Activated CD4-positive, alpha-beta T cell treated with anti-CD3 and anti-CD28 coated beads, Interleukin-2, amount 50 U/mL, for 24 hours (primary cell): Measurements from ENCODE around the gene SLC15A4.
"Not testable (repeated sequence)": the region's sequence is repeated elsewhere in the genome, so short reads cannot be mapped to it uniquely, and the experiment has no call there.

Experiments used
- DNase-seq, 2 donors: peaks; one replicate each; pipeline ENCODE4 v3.0.0-alpha.2; 2020; ENCODE audit warnings: low read depth in 1 of 2, low spot score in 1 of 2

The SLC15A4 gene

GRCh38 chr12:128823916-128824839 is at the start of gene SLC15A4:
SLC15A4 (minus strand) TSS chr12:128823958; CDS start chr12:128823943, 15 bp downstream.
- DNase-seq, result peak; percentile 81 to 92

DNA sequence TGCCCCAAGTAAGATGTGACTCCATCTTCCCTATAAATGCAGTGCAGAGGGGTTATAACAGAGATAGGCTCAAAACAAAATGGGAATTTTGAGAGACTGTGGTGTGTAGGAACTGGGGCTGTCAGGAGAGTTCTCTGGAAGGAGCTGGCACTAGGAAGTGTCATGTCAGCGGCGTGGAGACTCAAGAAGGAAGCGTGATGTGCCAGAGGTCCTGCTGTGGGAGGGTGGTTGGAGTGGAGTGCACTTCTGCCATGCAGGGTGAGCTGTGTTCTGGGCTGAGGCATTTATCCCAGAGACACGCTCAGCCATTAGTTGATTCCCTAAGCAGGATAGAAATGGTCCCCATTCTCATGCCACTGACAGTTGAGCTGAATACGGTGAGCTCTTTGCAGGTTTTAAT is 48.5 kb upstream of the SLC15A4 start:
- DNase-seq, result no peak

- DNase-seq, result no peak
These were observed 47.7 kb upstream of the SLC15A4 start for GRCh38 chr12:128871516-128871892.

- no peak for DNase-seq
These were observed 43.7 kb upstream of the SLC15A4 start for GRCh38 chr12:128867466-128867865.

DNA sequence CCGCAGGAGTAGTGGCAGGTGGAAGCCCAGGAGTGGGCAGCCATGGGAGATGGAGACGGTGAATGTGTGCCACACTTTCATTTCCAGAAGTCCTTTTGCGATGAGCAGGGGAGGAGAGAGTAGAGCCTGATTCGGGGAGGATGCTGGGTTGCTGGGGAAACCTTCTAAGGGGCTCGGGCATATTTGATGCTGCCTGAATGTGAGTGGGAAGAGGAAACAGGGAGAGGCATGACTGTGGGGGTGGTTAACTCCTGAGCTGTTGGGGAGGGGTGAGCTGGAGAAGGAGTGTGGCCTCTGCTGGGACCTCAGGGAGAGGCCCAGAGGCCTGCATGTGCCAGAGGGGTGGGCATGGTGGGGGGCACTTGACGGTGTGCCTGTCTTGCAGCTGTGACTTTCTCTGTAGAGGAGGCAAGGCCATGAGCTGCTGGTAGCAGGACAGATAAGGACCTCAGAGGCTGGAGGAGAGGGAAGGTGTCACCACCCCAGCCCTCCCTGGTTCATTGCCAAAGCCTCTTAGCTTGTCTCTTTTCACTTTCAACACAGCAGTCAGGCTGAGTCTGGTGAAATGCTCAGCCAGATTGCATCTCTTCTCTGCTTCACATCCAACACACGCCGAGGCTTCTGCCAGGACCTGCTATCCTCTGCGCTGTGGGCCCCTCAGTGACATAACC is 40.9 kb upstream of the SLC15A4 start:
- no peak for DNase-seq

DNA sequence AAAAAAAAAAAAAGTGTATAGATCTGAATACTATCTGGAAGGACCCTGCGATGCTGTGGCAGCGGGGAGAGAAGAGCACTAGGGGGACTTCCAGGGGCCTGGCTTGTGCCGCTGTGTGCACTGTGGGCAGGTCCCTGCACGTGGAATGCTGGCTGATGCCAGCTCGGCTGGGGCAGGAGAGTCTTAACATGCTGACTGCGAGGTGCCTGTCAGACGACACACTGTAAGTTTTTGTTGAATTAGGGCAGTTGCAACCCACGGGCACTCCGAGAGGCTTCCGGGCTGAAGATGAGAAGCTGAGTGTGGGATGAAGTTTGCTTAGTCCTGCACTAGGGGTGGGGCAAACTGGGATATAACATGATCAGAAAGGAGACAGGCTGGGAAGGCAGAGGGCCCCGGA is 40.2 kb upstream of the SLC15A4 start:
- no peak for DNase-seq

GRCh38 chr12:128861226-128862016 is 37.7 kb upstream of the SLC15A4 start:
- no peak for DNase-seq

GRCh38 chr12:128859311-128859710 is 35.6 kb upstream of the SLC15A4 start:
- DNase-seq, result no peak

- DNase-seq, result no peak
These were observed 33.5 kb upstream of the SLC15A4 start for GRCh38 chr12:128857133-128857763.

GRCh38 chr12:128856791-128857078 is 33.0 kb upstream of the SLC15A4 start:
- no peak for DNase-seq

- no peak for DNase-seq
These were observed 32.5 kb upstream of the SLC15A4 start for GRCh38 chr12:128856035-128856790.

DNA sequence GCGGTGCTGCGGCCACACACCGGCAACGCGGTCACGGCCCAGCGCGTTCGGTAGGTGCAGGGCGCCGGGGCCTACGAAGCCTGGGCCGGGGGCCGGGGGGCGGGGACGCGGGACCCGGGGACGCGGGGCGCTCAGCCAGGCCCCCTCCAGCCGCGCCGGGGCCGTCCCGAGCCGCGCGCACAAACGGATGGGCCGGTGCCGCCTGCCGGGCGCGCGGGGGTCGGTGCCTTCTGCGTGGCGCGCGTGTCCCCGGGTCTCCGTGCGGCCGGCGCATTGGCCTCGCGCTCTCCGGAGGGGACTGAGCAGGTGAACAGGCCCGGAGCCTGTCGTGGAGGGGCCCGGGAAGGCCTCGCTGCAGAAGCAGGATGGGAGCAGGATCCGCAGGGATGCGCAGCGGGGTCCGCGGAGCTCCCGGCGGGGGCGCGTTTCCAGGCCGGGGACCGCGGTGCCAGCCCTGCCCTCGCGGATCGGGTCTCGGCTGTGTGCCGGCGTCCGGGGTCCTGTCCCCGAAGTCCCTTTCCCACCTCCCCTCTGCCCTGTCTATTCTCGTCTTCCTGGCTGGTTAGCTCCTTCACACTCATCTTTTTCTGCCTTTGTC is 29.9 kb upstream of the SLC15A4 start:
- DNase-seq, result no peak

DNA sequence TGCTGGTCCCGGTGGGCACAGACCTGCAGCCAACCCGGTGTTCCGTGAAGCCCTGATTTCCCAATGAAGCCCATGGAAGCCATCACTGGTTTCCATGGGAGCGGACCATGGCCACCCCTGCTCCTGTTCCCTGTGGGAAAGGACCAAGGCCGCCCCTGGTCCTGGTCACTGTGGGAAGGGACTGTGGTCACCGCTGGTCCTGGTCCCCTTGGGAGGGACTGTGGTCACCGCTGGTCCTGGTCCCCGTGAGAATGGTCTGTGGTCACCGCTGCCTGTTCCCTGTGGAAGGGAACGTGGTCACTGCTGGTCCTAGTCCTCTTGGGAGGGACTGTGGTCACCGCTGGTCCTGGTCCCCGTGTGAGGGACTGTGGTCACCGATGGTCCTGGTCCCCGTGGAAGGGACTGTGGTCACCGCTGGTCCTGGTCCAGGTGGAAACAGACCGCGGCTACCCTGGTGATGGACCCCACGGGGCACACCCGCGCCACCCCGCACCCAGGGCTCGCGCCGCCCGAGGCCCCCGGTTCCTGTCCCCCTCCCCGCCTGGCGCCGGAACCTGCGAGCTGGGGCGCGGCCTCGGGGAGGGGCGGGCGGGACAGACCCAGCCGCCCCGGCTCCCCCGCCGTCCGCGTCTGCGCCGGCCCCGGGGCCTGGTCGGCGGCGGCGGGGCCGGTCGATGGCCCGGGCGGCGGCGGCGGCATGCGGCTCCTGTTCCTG is 29.3 kb upstream of the SLC15A4 start, which contains the start of gene GLT1D1:
GLT1D1 (plus strand) TSS at position 594 of the 715 bp plus-strand sequence; CDS start at position 698, 104 bp downstream.
- DNase-seq, result no peak

- DNase-seq, result no peak
These were observed 28.4 kb upstream of the SLC15A4 start for GRCh38 chr12:128852026-128852698.

DNA sequence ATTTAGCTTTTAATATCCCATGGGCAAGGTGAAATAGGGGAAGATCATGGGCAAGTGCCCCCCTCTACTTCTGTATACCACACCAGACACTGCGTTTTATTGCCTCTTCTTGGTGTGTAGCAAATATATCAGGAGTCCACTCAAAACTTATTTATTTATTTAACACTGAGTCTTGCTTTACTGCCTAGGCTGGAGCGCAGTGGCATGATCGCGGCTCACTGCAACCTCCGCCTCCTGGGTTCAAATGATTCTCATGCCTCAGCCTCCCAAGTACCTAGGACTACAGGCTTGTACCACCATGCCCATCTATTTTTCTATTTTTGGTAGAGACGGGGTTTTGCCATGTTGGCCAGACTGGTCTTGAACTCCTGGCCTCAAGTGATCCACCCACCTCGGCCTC is 27.7 kb upstream of the SLC15A4 start:
- DNase-seq, result not testable (repeated sequence)

GRCh38 chr12:128850400-128850799 is 26.6 kb upstream of the SLC15A4 start:
- no peak for DNase-seq

- not testable (repeated sequence) for DNase-seq
These were observed 26.0 kb upstream of the SLC15A4 start for GRCh38 chr12:128849806-128850205.

- DNase-seq, result no peak
These were observed 24.6 kb upstream of the SLC15A4 start for GRCh38 chr12:128848371-128848770.

GRCh38 chr12:128846671-128847070 is 22.9 kb upstream of the SLC15A4 start:
- not testable (repeated sequence) for DNase-seq
